OCI-LY7 (cell line): ENCODE measurements around the gene ZNF530.

ENCODE experiments used
- EZH2phosphoT487 ChIP-seq: fragments of 200-600 bp; sonication (generic); IDR thresholded peaks from 2 replicates; pipeline ENCODE4 v1.6.1; 2018; ENCODE audit warnings: low read depth, borderline replicate concordance, mild to moderate bottlenecking, mixed run types, antibody characterized with exemption, low read length, moderate library complexity, mixed read lengths
- TF ChIP-seq, protein P1 (sequence below): fragments of 200-600 bp; sonication (generic); conservative IDR thresholded peaks from 2 replicates; pipeline ENCODE4 v1.5.1; 2014; ENCODE audit warnings: mild to moderate bottlenecking, antibody characterized with exemption, low read length, moderate library complexity, mixed read lengths

GRCh38 chr19:57557659-57558058 lies 42.0 kb upstream of the ZNF530 start:
- TF ChIP-seq, protein P1, sequence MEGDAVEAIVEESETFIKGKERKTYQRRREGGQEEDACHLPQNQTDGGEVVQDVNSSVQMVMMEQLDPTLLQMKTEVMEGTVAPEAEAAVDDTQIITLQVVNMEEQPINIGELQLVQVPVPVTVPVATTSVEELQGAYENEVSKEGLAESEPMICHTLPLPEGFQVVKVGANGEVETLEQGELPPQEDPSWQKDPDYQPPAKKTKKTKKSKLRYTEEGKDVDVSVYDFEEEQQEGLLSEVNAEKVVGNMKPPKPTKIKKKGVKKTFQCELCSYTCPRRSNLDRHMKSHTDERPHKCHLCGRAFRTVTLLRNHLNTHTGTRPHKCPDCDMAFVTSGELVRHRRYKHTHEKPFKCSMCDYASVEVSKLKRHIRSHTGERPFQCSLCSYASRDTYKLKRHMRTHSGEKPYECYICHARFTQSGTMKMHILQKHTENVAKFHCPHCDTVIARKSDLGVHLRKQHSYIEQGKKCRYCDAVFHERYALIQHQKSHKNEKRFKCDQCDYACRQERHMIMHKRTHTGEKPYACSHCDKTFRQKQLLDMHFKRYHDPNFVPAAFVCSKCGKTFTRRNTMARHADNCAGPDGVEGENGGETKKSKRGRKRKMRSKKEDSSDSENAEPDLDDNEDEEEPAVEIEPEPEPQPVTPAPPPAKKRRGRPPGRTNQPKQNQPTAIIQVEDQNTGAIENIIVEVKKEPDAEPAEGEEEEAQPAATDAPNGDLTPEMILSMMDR = no peak
- TF ChIP-seq EZH2phosphoT487 = no peak
